ENCODE measurements around the gene PTPRE. TPM values are rescaled to one million over a fixed set of nuclear protein-coding genes. Genes with fewer than 3 reads are reported as not detected.

The PTPRE gene
- total RNA-seq, 1 experiment from 2014 or later: 12.3 TPM

GRCh38 chr10:127953876-127954275 lies 47.0 kb downstream of the PTPRE start:
- no TSS peak for BruUV-seq (replicated peaks)
- no peaks in the 10 kb centered on the region for H3K27me3 ChIP-seq (ENCODE audit: insufficient read depth, low read length)
- H3K4me3 ChIP-seq (replicated peaks in 1 of 2; ENCODE audit: low read depth in 1 of 2, low read length in 2 of 2): no peak overlapping the region
- DNase-seq (ENCODE audit: low read depth, low spot score): no peak
- RAD21 ChIA-PET (ENCODE audit: low non-redundant PET in 1 of 2, low total read pairs in 2 of 2, uncharacterized antibody in 2 of 2, unreplicated experiment in 2 of 2): no interaction called here
- no peaks in the 10 kb centered on the region for H3K4me1 ChIP-seq (ENCODE audit: control insufficient read depth in 1 of 2, insufficient read depth in 2 of 2, low read length in 2 of 2)
- H3K9ac ChIP-seq (ENCODE audit: low read length): no peak overlapping the region
- H4K20me1 ChIP-seq (ENCODE audit: insufficient read depth): no peaks in the 10 kb centered on the region
- no peaks in the 10 kb centered on the region for H3K36me3 ChIP-seq (ENCODE audit: control insufficient read depth in 1 of 2, insufficient read depth in 2 of 2, low read length in 2 of 2)
- POLR2A ChIA-PET: no interaction called here
- CTCF ChIA-PET: no interaction called here
- ATAC-seq: no peak
- no peak overlapping the region for H3K27ac ChIP-seq (ENCODE audit: low read depth, low read length)
- TF ChIP-seq ZFX (IDR thresholded peaks at IDR 0.05) (no peak), SP1 (IDR thresholded peaks at IDR 0.05; ENCODE audit: low read depth) (no peak), POLR2AphosphoS5 (IDR thresholded peaks at IDR 0.05; ENCODE audit: low read depth, low read length) (no peak), YY1 (IDR thresholded peaks at IDR 0.05; ENCODE audit: extremely low read depth, insufficient replicate concordance, low read depth, low read length) (no peak), TCF7L2 (IDR thresholded peaks at IDR 0.05; ENCODE audit: borderline replicate concordance, extremely low read depth, insufficient read depth, insufficient read length) (no peak), MAX (IDR thresholded peaks at IDR 0.05) (no peak), ATF3 (IDR thresholded peaks at IDR 0.05) (no peak), CBX3 (IDR thresholded peaks at IDR 0.05; ENCODE audit: low read depth) (no peak), RAD21 (IDR thresholded peaks at IDR 0.05; ENCODE audit: low read depth) (no peak), ELF1 (IDR thresholded peaks at IDR 0.05; ENCODE audit: borderline replicate concordance, low read depth) (no peak), ZNF274 (IDR thresholded peaks at IDR 0.05; ENCODE audit: low read depth, low read length) (no peak), REST (IDR thresholded peaks at IDR 0.05; ENCODE audit: low read depth) (no peak), EZH2 (IDR thresholded peaks at IDR 0.05) (no peak)
- no peaks in the 10 kb centered on the region for H3K79me2 ChIP-seq (ENCODE audit: insufficient read depth, low read length)
- H3K9me2 ChIP-seq (ENCODE audit: insufficient read depth): no peaks in the 10 kb centered on the region
- H3K9me3 ChIP-seq (ENCODE audit: control insufficient read depth in 1 of 2, insufficient read depth in 1 of 2, low read depth in 1 of 2, low read length in 2 of 2): no peaks in the 10 kb centered on the region
- no peak overlapping the region for H2AFZ ChIP-seq (ENCODE audit: low read depth, low read length, poor library complexity, severe bottlenecking)
- intact Hi-C loops (cut with micrococcal nuclease): no loop called here
- H3K4me2 ChIP-seq (ENCODE audit: low read length): no peak overlapping the region

All from HCT116 (cell line).